ENCODE data around the gene NMB. TPM values are rescaled to one million over a fixed set of nuclear protein-coding genes. Genes with fewer than 3 reads are reported as not detected.
A peak's percentile ranks its signal among the peaks of the same experiment; 100 is the strongest.

The NMB gene
- total and polyA plus RNA-seq, 10 donors: 1.0 to 5.5 (median 2.5) TPM

DNA sequence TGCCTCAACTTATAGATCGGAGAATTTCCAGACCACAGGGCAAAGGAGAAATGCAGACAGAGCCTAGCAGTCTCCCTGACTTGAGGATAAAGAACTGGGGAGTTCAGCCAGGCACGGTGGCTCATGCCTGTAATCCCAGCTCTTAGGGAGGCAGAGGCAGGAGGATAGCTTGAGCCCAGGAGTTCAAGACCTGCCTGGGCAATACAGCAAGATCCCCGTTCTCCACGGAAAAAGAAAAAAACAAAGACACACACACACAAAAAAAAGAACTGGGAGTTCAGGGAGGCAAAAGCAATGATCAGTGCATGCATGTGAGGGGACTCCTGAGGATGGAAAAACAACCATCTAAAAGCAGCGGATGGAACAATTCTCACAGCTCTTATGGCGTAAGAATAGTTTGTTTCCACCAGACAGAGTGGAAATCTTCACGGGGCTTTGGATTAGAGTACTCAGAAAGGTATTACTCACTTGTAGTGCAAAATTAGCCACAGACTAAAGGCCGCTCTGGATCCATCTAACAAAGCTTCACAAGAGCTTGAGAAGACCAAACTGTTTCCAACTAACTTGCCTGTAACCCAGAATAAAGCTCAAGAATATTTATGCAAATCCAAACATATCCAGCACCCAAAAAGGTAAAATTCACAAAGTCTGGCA lies 41.7 kb upstream of the NMB start:
- Histone ChIP-seq H3K27ac (no peak overlapping the region), H3K9me3 (no peaks in the 10 kb centered on the region), H3K36me3 (peaks cover 0 to 9% (median 0%) of the 10 kb centered on the region in 6 donors), H3K4me3 (no peak overlapping the region), H3K27me3 (replicated peaks in 1 of 7) (no peaks in the 10 kb centered on the region), H3K4me1 (peaks cover 16 to 97% (median 65%) of the 10 kb centered on the region in 6 donors)
- intact Hi-C loops (cut with DNase I; ENCODE audit: low total_unique reads): loop anchor here (10.0 kb wide), 1 partner anchor 65 kb away; no protein-coding TSS in a partner anchor
- 82 to 89% (median 84%) methylated on average over 8 of the region's 8 CpGs for WGBS, 5 donors
- TF ChIP-seq POLR2AphosphoS5 (IDR thresholded peaks at IDR 0.05) (no peak), POLR2A (IDR thresholded peaks at IDR 0.05) (no peak)
- TF ChIP-seq, protein P1, sequence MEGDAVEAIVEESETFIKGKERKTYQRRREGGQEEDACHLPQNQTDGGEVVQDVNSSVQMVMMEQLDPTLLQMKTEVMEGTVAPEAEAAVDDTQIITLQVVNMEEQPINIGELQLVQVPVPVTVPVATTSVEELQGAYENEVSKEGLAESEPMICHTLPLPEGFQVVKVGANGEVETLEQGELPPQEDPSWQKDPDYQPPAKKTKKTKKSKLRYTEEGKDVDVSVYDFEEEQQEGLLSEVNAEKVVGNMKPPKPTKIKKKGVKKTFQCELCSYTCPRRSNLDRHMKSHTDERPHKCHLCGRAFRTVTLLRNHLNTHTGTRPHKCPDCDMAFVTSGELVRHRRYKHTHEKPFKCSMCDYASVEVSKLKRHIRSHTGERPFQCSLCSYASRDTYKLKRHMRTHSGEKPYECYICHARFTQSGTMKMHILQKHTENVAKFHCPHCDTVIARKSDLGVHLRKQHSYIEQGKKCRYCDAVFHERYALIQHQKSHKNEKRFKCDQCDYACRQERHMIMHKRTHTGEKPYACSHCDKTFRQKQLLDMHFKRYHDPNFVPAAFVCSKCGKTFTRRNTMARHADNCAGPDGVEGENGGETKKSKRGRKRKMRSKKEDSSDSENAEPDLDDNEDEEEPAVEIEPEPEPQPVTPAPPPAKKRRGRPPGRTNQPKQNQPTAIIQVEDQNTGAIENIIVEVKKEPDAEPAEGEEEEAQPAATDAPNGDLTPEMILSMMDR (IDR thresholded peaks at IDR 0.05 in 8 of 11, conservative IDR thresholded peaks at IDR 0.05 in 3 of 11): no peak
- no peak for DNase-seq

DNA sequence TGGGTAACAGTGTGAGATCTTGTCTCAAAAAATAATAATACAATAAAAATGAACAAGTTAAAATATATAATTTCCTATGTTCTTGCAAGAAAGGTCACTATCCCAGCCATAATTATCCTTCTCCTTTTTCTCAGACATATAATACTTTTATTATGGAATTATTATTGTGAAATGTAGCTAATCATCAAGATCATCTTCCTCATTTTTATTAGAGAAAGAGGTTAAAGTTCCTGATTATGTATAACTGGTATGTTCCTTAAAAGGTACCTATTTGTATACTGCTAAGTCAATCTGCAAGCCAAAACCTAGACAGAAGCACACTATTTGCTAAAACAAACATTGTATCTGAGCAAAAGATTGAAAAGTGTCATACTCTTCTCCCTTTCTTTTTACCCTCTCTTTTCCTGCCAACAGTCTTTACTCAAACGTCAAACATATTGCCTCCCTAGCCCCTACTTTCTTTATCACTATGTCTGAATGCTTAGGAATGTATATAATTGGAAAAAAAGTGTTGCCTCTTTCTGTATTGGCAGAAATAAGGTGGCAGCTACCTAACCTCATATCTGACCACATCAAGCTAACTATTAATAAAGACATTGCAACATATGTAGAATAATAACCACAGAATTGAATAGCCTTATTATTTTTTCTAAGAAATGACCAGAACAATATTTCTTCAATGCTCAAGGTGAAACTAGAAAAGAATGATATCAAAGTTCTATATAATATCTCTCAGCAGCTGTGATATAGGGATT lies 39.4 kb upstream of the NMB start:
- H3K4me3 ChIP-seq: no peak overlapping the region
- no peaks in the 10 kb centered on the region for H3K27me3 ChIP-seq (replicated peaks in 1 of 7)
- H3K36me3 ChIP-seq: peaks cover 0 to 4% (median 0%) of the 10 kb centered on the region in 6 donors
- DNase-seq: no peak
- WGBS, 5 donors: 9 to 48% (median 35%) methylated on average over 1 of the region's 1 CpG
- H3K4me1 ChIP-seq: peaks cover 4 to 81% (median 49%) of the 10 kb centered on the region in 6 donors
- intact Hi-C loops (cut with DNase I; ENCODE audit: low total_unique reads): no loop called here
- no peaks in the 10 kb centered on the region for H3K9me3 ChIP-seq
- H3K27ac ChIP-seq: peak overlapping the region in 2 of 8 donors; percentile 19 to 33
- no peak for TF ChIP-seq POLR2A (IDR thresholded peaks at IDR 0.05)
- TF ChIP-seq POLR2AphosphoS5 (IDR thresholded peaks at IDR 0.05): no peak
- TF ChIP-seq, protein P1 (IDR thresholded peaks at IDR 0.05 in 8 of 11, conservative IDR thresholded peaks at IDR 0.05 in 3 of 11): no peak

DNA sequence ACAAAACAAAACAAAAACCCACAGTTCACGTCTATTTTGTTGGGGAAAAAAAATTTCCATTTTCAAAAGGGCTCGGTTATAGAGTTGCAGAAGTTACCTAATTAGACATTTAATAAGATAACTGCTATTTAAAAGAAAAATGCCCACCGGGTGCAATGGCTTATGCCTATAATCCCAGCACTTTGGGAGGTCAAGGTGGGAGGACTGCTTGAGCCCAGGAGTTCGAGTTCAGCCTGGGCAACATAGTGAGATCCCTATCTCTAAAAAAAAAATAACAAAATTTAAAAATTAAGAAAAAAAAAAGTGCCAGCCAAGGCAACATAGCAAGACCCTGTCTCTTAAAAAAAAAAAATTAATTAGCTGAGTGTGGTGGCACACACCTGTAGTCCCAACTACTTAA lies 38.8 kb upstream of the NMB start:
- no peaks in the 10 kb centered on the region for H3K9me3 ChIP-seq
- no peak overlapping the region for H3K4me3 ChIP-seq
- H3K36me3 ChIP-seq: peaks cover 0 to 2% (median 0%) of the 10 kb centered on the region in 6 donors
- TF ChIP-seq POLR2A (IDR thresholded peaks at IDR 0.05) (no peak), POLR2AphosphoS5 (IDR thresholded peaks at IDR 0.05) (no peak)
- TF ChIP-seq, protein P1 (IDR thresholded peaks at IDR 0.05 in 8 of 11, conservative IDR thresholded peaks at IDR 0.05 in 3 of 11): no peak
- H3K27me3 ChIP-seq (replicated peaks in 1 of 7): no peaks in the 10 kb centered on the region
- 75 to 90% (median 81%) methylated on average over 4 of the region's 4 CpGs for WGBS, 5 donors
- no peak overlapping the region for H3K27ac ChIP-seq
- H3K4me1 ChIP-seq: peaks cover 4 to 75% (median 45%) of the 10 kb centered on the region in 6 donors
- intact Hi-C loops (cut with DNase I; ENCODE audit: low total_unique reads): no loop called here
- no peak for DNase-seq

DNA sequence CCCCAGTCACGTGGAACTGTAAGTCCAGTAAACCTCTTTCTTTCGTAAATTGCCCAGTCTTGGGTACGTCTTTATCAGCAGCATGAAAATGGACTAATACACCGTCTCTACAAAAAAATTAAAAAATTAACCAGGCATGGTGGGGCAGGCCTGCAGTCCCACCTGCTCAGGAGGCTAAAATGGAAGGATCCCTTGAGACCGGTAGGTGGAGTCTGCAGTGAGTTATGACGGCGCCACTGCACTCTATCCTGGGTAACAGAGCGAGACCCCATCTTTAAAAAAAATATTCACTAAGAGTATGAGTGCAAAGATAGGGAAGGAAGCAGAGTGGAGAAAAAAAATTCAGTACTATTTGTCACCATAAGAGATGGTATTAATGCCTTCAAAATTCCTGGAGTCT lies 32.3 kb upstream of the NMB start:
- Histone ChIP-seq H3K36me3 (peaks cover 0 to 63% (median 35%) of the 10 kb centered on the region in 6 donors), H3K4me3 (no peak overlapping the region), H3K27ac (no peak overlapping the region), H3K27me3 (replicated peaks in 1 of 7) (no peaks in the 10 kb centered on the region), H3K4me1 (peaks cover 0 to 42% (median 12%) of the 10 kb centered on the region in 6 donors), H3K9me3 (no peaks in the 10 kb centered on the region)
- TF ChIP-seq POLR2A (IDR thresholded peaks at IDR 0.05) (no peak), POLR2AphosphoS5 (IDR thresholded peaks at IDR 0.05) (no peak)
- TF ChIP-seq, protein P1 (IDR thresholded peaks at IDR 0.05 in 8 of 11, conservative IDR thresholded peaks at IDR 0.05 in 3 of 11): no peak
- intact Hi-C loops (cut with DNase I; ENCODE audit: low total_unique reads): no loop called here
- DNase-seq: no peak
- 75 to 92% (median 88%) methylated on average over 8 of the region's 8 CpGs for WGBS, 5 donors

Data from spleen (tissue), 11 donors.